Endodermal cell (in vitro differentiated cells): ENCODE data around the gene CARD14. TPM values are rescaled to one million over a fixed set of nuclear protein-coding genes. Genes with fewer than 3 reads are reported as not detected.

Experiments used
- total RNA-seq, 2 donors: library from RNA; stranded (reverse); fragmentation: NEBNext Ultra II Directional in 1 of 2; extraction: Animal tissue kit (Norgen Biotek cat#: 25700) in 1 of 2; gene quantifications; 2 replicates in 1 of 2; 3 replicates in 1 of 2; pipeline ENCODE4 v1.2.1, GENCODE V29; 2021

CARD14 gene
- total RNA-seq, 2 donors from 2014 or later: 0.31 TPM; not detected in 1

Other genes starting within 250 kb of the CARD14 start
- 100 to 1,000 TPM in 1 of 2 donors, 10 to 100 TPM in 1; 88.2 to 116 TPM for gene TBC1D16, start 134.2 kb upstream of the CARD14 start, total RNA-seq
- gene CCDC40, start 133.4 kb upstream of the CARD14 start, total RNA-seq: 10 to 100 TPM; 21.7 to 38.9 TPM
- 10 to 100 TPM; 46.4 to 72.3 TPM for gene GAA, start 68.4 kb upstream of the CARD14 start, total RNA-seq
- 100 to 1,000 TPM; 107 to 110 TPM for gene EIF4A3, start 22.9 kb upstream of the CARD14 start, total RNA-seq
- gene SGSH, start 50.3 kb downstream of the CARD14 start, total RNA-seq: 10 to 100 TPM; 40.4 to 42.5 TPM
- 10 to 100 TPM; 43.7 to 48.2 TPM for gene SLC26A11, start 50.4 kb downstream of the CARD14 start, total RNA-seq
- gene RNF213, start 90.8 kb downstream of the CARD14 start, total RNA-seq: 100 to 1,000 TPM in 1 of 2 donors, 10 to 100 TPM in 1; 98.8 to 136 TPM
- 10 to 100 TPM; 38.8 to 47.1 TPM for gene ENDOV, start 245.1 kb downstream of the CARD14 start, total RNA-seq